ENCODE data around the gene HYAL3.

The HYAL3 gene

GRCh38 chr3:50323614-50324199, 24.5 kb upstream of the HYAL3 start:
- Histone ChIP-seq H3K27ac (peak overlapping the region; percentile 52 to 91), H3K4me3 (no peak overlapping the region)
- DNase-seq (ENCODE audit: low spot score) = no peak
- no peak for TF ChIP-seq CTCF (IDR thresholded peaks at IDR 0.05)

GRCh38 chr3:50323092-50323600, 23.9 kb upstream of the HYAL3 start:
- DNase-seq (ENCODE audit: low spot score) = no peak
- Histone ChIP-seq H3K4me3 (peak overlapping the region; percentile 85), H3K27ac (peak overlapping the region; percentile 52 to 91)
- no peak for TF ChIP-seq CTCF (IDR thresholded peaks at IDR 0.05)

- H3K4me3 ChIP-seq = peak within 1 kb of the TSS; percentile 85
- DNase-seq (ENCODE audit: low spot score) = no peak
- peak within 1 kb of the TSS; percentile 69 to 91 for H3K27ac ChIP-seq
- no peak for TF ChIP-seq CTCF (IDR thresholded peaks at IDR 0.05)
These were observed 23.3 kb upstream of the HYAL3 start, which contains the start of gene HYAL2 for GRCh38 chr3:50322386-50323091. HYAL2 (minus strand) TSS chr3:50322745; CDS start chr3:50320489, 2,256 bp downstream.

- Histone ChIP-seq H3K4me3 (peak overlapping the region; percentile 85), H3K27ac (peak overlapping the region; percentile 52 to 91)
- TF ChIP-seq CTCF (IDR thresholded peaks at IDR 0.05) = no peak
- DNase-seq (ENCODE audit: low spot score) = no peak
These were observed 22.8 kb upstream of the HYAL3 start for GRCh38 chr3:50322115-50322385.

GRCh38 chr3:50321336-50322114, 22.3 kb upstream of the HYAL3 start:
- Histone ChIP-seq H3K27ac (peak overlapping the region; percentile 69 to 91), H3K4me3 (peak overlapping the region; percentile 85)
- no peak for TF ChIP-seq CTCF (IDR thresholded peaks at IDR 0.05)
- DNase-seq (ENCODE audit: low spot score) = peak; percentile 93

GRCh38 chr3:50320853-50321335, 21.7 kb upstream of the HYAL3 start:
- DNase-seq (ENCODE audit: low spot score) = no peak
- Histone ChIP-seq H3K27ac (peak overlapping the region; percentile 69 to 91), H3K4me3 (peak overlapping the region; percentile 85)
- no peak for TF ChIP-seq CTCF (IDR thresholded peaks at IDR 0.05)
